SK-N-SH (cell line): ENCODE measurements around the gene SOX8.

Source experiments
- CTCF ChIP-seq: fragments of 200-600 bp; sonication (generic); IDR thresholded peaks from 2 replicates; pipeline ENCODE4 v1.6.1; 2017; ENCODE audit warnings: antibody characterized with exemption, mild to moderate bottlenecking, moderate library complexity
- EP300 ChIP-seq, 2 experiments: IDR thresholded peaks; 2 replicates each; pipeline versions ENCODE4 v1.4.0 to v1.6.1; 2012; ENCODE audit warnings: borderline replicate concordance in 1 of 2, low read depth in 1 of 2, low read length in 1 of 2
- POLR2AphosphoS5 ChIP-seq: IDR thresholded peaks from 2 replicates; pipeline ENCODE4 v1.6.1; 2012; ENCODE audit warnings: low read depth, low read length
- SMC3 ChIP-seq: IDR thresholded peaks from 2 replicates; pipeline ENCODE4 v1.6.1; 2012; ENCODE audit warnings: low read depth, low read length, improper control_type of control experiment
- TEAD4 ChIP-seq: IDR thresholded peaks from 2 replicates; pipeline ENCODE4 v1.4.0; 2012; ENCODE audit warnings: mild to moderate bottlenecking, borderline replicate concordance; ENCODE audit not compliant: insufficient read depth

GRCh38 chr16:1003391-1004347 is 22.1 kb downstream of the SOX8 start:
- TF ChIP-seq EP300 (IDR thresholded peaks at IDR 0.05; ENCODE audit: borderline replicate concordance in 1 of 2, low read depth in 1 of 2, low read length in 1 of 2), result no peak
- no peak for TF ChIP-seq CTCF
- no peak for TF ChIP-seq POLR2AphosphoS5
- no peak for TF ChIP-seq SMC3
- no peak for TF ChIP-seq TEAD4
